Left lung (tissue), 10 donors: ENCODE results near the gene SSR1. TPM values are rescaled to one million over a fixed set of nuclear protein-coding genes. Genes with fewer than 3 reads are reported as not detected.

Experiments
- ATAC-seq: fragments of 200-7000 bp; cut with Tn5 transposase; one replicate; pipeline ENCODE4 v1.9.1; 2020; ENCODE audit warnings: moderate library complexity
- DNase-seq, 4 donors: peaks; one replicate each; pipeline ENCODE4 v3.0.0-alpha.2; 2013 to 2020
- H3K27ac ChIP-seq, 2 donors: fragments of 200-600 bp; sonication (generic) in 1 of 2; one replicate each; pipeline versions ENCODE4 v1.5.0 to v1.8.0; 2020 to 2021
- H3K27me3 ChIP-seq, 2 donors: fragments of 200-600 bp; sonication (generic) in 1 of 2; one replicate each; pipeline versions ENCODE4 v1.5.0 to v1.8.0; 2020 to 2021
- H3K36me3 ChIP-seq, 2 donors: fragments of 200-600 bp; sonication (generic) in 1 of 2; one replicate each; pipeline versions ENCODE4 v1.5.0 to v1.8.0; 2020 to 2021
- H3K4me1 ChIP-seq, 2 donors: fragments of 200-600 bp; one replicate each; pipeline ENCODE4 v1.8.0; 2021
- H3K4me3 ChIP-seq, 2 donors: fragments of 200-600 bp; sonication (generic) in 1 of 2; one replicate each; pipeline versions ENCODE4 v1.5.0 to v1.8.0; 2020 to 2021; ENCODE audit warnings: mild to moderate bottlenecking in 1 of 2
- H3K9me3 ChIP-seq, 2 donors: fragments of 200-600 bp; sonication (generic) in 1 of 2; one replicate each; pipeline versions ENCODE4 v1.5.0 to v1.8.0; 2020 to 2021
- intact Hi-C, 2 donors: fragments of 100-400 bp; cut with DNase I; formaldehyde crosslinking; loops; one replicate each; pipeline versions ENCODE4 v1.11.2 to v1.14.2; 2022
- polyA plus RNA-seq, 6 donors: library from polyadenylated mRNA; unstranded; fragments of 120-200 nt; gene quantifications; one replicate each; pipeline ENCODE4 v1.2.1, GENCODE V29; 2013; ENCODE audit not compliant: insufficient read length in 6 of 6
- total RNA-seq, 2 donors: library from RNA; stranded (reverse); fragmentation: NEBNext Ultra II Directional; extraction: Animal tissue kit (Norgen Biotek cat#: 25700); gene quantifications; one replicate each; pipeline ENCODE4 v1.2.1, GENCODE V29; 2021
- TF ChIP-seq, protein P1 (sequence below), 2 donors: fragments of 200-600 bp; sonication (generic) in 1 of 2; IDR thresholded peaks; one replicate each; pipeline versions ENCODE4 v1.5.0 to v1.8.0; 2021; ENCODE audit warnings: antibody characterized with exemption in 2 of 2
- donor health status: DM: no; HTN: yes; CAD: no.
- donor health status: DM: no; HTN: no; CAD: no.

SSR1 gene
- total and polyA plus RNA-seq, 8 donors: 111 to 247 (median 124) TPM

DNA sequence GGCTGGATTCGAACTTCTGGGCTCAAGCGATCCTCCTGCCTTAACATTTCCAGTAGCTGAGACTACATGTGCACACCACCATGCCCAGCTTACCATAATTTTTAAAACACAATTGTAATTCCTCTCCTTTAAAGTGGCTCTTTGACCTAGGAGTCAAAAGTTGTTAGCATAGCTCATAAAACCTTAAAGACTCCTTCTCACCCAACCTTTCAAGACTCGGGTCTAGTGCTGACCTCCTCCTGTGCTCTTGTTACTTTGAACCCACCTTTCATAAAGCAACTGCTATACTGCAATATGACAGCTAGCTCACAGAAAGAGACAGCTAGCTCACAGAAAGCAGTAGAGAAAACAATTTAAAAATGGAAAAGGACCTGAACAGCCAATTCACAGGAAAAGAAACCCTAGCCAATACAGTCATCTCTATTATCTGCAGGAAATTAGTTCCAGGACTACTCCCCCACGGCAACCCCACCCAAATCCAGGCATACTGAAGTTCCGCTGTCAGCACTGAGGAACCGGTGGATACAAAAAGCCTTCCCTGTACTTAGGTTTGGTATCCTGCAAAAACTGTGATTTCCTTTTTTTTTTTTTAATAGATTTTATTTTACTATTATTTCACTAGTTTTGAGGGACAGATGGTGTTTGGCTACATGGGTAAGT lies 20.3 kb downstream of the SSR1 start:
- Histone ChIP-seq H3K27me3 (no peaks in the 10 kb centered on the region), H3K36me3 (peaks cover 0 to 100% of the 10 kb centered on the region in 2 donors), H3K4me1 (no peaks in the 10 kb centered on the region), H3K27ac (no peak overlapping the region), H3K4me3 (no peak overlapping the region), H3K9me3 (no peaks in the 10 kb centered on the region)
- DNase-seq (no peak), ATAC-seq (no peak)
- intact Hi-C loops: no loop called here
- TF ChIP-seq, protein P1, sequence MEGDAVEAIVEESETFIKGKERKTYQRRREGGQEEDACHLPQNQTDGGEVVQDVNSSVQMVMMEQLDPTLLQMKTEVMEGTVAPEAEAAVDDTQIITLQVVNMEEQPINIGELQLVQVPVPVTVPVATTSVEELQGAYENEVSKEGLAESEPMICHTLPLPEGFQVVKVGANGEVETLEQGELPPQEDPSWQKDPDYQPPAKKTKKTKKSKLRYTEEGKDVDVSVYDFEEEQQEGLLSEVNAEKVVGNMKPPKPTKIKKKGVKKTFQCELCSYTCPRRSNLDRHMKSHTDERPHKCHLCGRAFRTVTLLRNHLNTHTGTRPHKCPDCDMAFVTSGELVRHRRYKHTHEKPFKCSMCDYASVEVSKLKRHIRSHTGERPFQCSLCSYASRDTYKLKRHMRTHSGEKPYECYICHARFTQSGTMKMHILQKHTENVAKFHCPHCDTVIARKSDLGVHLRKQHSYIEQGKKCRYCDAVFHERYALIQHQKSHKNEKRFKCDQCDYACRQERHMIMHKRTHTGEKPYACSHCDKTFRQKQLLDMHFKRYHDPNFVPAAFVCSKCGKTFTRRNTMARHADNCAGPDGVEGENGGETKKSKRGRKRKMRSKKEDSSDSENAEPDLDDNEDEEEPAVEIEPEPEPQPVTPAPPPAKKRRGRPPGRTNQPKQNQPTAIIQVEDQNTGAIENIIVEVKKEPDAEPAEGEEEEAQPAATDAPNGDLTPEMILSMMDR (IDR thresholded peaks at IDR 0.05): no peak

GRCh38 chr6:7290079-7290478 lies 22.9 kb downstream of the SSR1 start:
- peaks cover 0 to 100% of the 10 kb centered on the region in 2 donors for H3K36me3 ChIP-seq
- no peak for DNase-seq
- H3K4me3 ChIP-seq: no peak overlapping the region
- TF ChIP-seq, protein P1 (IDR thresholded peaks at IDR 0.05): no peak
- no peak overlapping the region for H3K27ac ChIP-seq
- no peaks in the 10 kb centered on the region for H3K27me3 ChIP-seq
- no peak for ATAC-seq
- intact Hi-C loops: no loop called here
- H3K4me1 ChIP-seq: no peaks in the 10 kb centered on the region
- no peaks in the 10 kb centered on the region for H3K9me3 ChIP-seq

GRCh38 chr6:7285416-7285815 lies 27.6 kb downstream of the SSR1 start:
- intact Hi-C loops: no loop called here
- peaks cover 0 to 69% of the 10 kb centered on the region in 2 donors for H3K36me3 ChIP-seq
- no peak for ATAC-seq

DNA sequence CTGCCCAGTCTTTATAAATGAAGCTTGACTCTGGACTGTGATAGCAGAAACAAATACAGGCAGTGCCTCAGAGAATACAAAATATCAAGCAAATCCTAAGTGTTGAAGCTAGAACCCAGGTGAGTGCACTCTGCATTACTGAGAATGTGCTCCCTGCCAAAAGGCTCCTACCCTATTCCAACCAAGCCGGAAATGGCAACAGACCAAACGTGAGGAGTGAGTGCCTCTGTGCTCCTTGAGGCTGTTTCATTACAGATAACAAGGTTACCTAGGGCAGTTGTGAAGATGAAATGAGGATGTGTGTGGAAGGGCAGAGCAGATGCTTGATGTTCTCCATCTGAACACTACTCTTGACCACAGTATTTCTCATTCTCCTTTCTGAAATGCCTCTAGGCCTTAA lies 29.3 kb downstream of the SSR1 start:
- TF ChIP-seq, protein P1 (IDR thresholded peaks at IDR 0.05): no peak
- peak; percentile 82 for ATAC-seq
- Histone ChIP-seq H3K9me3 (no peaks in the 10 kb centered on the region), H3K4me1 (peaks cover 0 to 10% of the 10 kb centered on the region in 2 donors), H3K4me3 (no peak overlapping the region), H3K36me3 (peaks cover 0 to 52% of the 10 kb centered on the region in 2 donors), H3K27ac (no peak overlapping the region), H3K27me3 (no peaks in the 10 kb centered on the region)
- DNase-seq: no peak
- intact Hi-C loops: no loop called here

More at GRCh38 chr6:7285416-7285815, 27.6 kb downstream of the SSR1 start:
- Histone ChIP-seq H3K4me3 (no peak overlapping the region), H3K9me3 (no peaks in the 10 kb centered on the region), H3K27ac (no peak overlapping the region), H3K4me1 (no peaks in the 10 kb centered on the region), H3K27me3 (no peaks in the 10 kb centered on the region)
- TF ChIP-seq, protein P1 (IDR thresholded peaks at IDR 0.05): no peak
- no peak for DNase-seq

- Histone ChIP-seq H3K27ac (no peak overlapping the region), H3K4me3 (no peak overlapping the region), H3K9me3 (no peaks in the 10 kb centered on the region), H3K36me3 (peaks cover 0 to 38% of the 10 kb centered on the region in 2 donors), H3K4me1 (peaks cover 0 to 10% of the 10 kb centered on the region in 2 donors), H3K27me3 (no peaks in the 10 kb centered on the region)
- DNase-seq (no peak), ATAC-seq (no peak)
- intact Hi-C loops: no loop called here
- TF ChIP-seq, protein P1 (IDR thresholded peaks at IDR 0.05): no peak
Observed at GRCh38 chr6:7282097-7282906, 30.7 kb downstream of the SSR1 start.
